ENCODE results near the gene ITGB2.
A peak's percentile ranks its signal among the peaks of the same experiment; 100 is the strongest.

Gene ITGB2

DNA sequence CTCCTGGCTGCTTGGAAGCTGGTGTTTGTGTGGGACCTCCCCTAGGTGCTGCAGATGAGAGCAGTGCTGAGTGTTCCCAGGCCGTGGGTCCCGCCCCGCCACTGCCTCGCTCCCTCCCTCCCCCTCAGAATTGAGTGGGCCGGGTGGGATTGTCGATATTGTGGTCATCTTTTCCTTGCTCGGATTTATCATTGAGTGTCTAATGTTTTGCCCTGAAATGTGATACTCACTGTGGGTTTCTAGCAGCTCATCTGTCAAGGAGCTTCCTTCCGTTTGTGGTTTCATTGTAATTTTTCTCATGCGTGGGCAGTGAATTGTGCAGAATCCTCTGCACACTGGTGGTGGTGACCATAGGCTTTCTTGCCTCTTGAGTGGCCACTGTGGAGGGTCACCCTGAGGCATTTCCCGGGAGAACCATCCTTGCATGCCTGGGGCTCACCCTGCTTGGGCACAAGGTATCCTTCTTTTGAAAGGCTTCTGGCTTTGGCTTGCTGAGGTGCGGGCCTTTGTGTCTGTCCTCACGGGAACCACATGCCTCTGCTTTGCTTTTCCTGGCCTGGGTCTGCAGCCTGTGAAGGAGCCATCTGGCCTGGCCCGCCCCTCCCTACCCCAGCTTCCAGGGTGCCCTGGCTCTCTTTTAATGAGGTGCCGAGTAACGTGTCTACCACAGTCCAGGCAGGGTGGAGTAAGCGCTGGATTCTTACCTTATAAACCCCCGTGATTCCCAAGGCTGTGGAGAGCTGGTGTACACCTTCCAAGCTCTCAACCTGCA is 44.7 kb upstream of the ITGB2 start:
- peak; percentile 86 for DNase-seq (ENCODE audit: low read depth)
- TF ChIP-seq, protein P1, sequence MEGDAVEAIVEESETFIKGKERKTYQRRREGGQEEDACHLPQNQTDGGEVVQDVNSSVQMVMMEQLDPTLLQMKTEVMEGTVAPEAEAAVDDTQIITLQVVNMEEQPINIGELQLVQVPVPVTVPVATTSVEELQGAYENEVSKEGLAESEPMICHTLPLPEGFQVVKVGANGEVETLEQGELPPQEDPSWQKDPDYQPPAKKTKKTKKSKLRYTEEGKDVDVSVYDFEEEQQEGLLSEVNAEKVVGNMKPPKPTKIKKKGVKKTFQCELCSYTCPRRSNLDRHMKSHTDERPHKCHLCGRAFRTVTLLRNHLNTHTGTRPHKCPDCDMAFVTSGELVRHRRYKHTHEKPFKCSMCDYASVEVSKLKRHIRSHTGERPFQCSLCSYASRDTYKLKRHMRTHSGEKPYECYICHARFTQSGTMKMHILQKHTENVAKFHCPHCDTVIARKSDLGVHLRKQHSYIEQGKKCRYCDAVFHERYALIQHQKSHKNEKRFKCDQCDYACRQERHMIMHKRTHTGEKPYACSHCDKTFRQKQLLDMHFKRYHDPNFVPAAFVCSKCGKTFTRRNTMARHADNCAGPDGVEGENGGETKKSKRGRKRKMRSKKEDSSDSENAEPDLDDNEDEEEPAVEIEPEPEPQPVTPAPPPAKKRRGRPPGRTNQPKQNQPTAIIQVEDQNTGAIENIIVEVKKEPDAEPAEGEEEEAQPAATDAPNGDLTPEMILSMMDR (conservative IDR thresholded peaks at IDR 0.05; ENCODE audit: low read depth, low read length), result no peak
- H3K4me3 ChIP-seq (ENCODE audit: low read depth, low read length), result no peak overlapping the region

DNA sequence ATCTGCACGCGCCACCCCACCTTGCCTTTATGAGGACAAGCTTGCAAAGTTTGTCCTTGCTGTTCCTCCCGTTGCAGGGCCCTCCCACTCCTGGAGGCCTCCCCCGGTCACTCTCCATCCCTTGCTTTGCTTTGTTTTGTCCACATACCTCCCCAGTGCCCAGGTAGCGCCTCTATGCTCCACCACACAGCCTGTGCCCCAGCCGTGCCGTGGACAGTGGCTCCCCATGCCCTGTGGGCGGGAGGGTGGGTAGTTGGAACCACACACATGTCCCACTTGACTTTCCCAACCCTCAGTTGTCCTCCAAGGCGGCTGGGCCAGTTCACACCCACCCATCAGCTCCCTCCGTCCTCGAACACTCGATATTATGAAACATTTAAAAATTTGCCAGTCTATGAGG is 43.7 kb upstream of the ITGB2 start:
- H3K4me3 ChIP-seq (ENCODE audit: low read depth, low read length), result no peak overlapping the region
- no peak for DNase-seq (ENCODE audit: low read depth)
- TF ChIP-seq, protein P1 (conservative IDR thresholded peaks at IDR 0.05; ENCODE audit: low read depth, low read length), result no peak

DNA sequence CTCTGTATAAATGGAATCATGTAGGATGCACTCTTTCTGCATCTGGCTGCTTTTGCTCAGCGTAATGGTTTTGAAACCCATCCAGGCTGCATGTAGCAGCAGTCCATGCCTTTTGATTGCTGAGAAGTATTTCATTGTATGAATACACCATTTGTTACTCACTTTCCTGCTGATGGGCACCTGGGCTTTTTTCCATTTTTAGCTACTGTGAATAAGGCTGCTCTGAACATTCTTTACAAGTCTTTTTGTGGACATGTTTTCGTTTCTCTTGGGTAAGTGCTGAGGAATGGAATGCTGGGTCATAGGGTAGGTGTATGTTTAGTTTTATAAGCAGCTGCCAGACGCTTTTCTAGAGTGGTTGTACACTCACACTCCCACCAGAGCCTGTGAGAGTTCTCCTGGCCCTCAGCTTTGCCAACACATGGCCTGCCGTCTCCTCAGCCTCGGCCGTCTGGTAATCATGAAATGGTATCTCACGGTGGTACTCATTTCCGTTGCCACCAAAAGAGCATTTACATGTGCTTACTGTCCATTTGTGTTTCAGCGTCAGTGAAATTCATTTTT is 41.8 kb upstream of the ITGB2 start:
- DNase-seq (ENCODE audit: low read depth), result peak; percentile 100
- no peak overlapping the region for H3K4me3 ChIP-seq (ENCODE audit: low read depth, low read length)
- TF ChIP-seq, protein P1 (conservative IDR thresholded peaks at IDR 0.05; ENCODE audit: low read depth, low read length), result peak; percentile 25

DNA sequence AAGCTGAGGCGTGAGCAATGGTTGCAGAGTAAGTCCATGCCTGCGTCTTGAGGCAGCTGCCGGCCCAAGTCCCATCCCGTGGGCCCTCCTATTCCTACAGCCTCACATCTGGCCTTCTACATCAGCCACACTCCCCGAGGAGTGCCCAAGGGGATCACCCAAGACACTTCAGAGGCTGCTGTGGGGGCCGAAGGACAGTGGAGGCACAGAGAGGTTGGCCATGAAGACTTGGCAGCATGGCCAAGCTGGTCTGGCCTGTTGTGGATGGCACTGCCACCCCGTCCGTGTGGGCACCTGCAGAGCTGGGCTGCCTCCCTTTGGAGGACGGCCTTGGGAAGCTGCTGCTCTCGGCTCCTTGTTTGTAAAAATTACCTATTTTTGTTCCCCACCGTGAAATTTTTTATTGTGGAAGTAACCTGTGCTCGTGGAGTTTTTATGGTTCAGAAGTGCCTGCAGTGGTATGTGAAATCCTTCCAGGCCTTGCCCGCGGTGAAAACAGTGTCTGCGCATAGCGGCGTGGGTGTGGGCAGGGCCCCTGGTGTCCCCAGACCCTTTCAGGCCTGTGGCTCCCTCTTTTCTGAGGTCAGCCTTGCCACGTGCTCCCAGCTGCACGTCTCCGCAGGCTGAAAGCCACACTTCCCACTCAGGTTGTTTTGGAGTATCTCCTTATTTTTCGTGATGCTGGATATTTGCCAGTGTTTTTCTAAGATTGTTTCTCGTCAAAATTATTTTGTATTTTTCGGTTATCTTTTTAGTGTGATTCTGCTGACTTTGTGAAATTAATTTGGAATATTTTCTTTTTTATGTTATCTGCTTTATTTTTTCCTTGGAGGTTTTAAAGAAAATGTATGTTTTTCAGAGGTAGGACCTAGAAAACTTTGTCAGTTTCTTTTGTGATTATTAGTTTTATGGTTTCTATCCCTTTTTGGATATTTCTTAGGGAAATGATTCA is 39.7 kb upstream of the ITGB2 start:
- TF ChIP-seq, protein P1 (conservative IDR thresholded peaks at IDR 0.05; ENCODE audit: low read depth, low read length), result no peak
- no peak overlapping the region for H3K4me3 ChIP-seq (ENCODE audit: low read depth, low read length)

DNA sequence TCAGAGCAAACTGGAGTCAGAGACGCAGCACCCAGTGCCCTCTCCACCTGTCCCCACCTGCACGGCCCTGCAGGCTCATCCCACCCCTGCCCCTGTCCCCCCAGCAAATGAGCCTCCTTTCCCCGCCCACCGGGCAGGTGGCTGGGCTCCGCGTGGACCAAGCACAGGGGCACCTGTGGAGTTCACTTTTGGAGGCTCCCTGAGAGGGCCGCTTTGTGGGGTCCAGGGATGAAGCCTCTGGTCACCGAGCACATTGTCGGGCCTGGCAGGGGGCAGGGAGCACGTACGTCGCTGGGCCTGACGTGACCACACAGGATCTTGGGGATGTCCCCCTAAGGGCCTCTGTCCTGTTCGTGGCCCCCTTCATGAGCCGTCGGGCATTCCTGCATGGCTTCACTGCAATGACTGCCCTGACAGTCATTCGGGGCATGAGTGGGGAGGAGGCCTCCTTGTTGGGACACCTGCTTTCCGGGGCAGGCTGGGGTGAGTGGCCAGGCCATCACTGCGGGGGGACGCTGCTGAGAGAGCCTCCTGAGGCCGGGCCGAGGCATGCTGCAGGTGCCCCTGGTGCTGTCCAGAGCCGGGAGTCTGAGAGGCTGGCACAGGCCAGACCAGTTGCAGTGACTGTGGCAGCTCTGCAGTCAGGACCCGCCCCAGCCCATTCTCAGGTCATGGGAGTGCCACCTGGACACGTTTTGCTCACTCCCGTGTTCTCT is 38.8 kb upstream of the ITGB2 start:
- H3K4me3 ChIP-seq (ENCODE audit: low read depth, low read length), result no peak overlapping the region
- TF ChIP-seq, protein P1 (conservative IDR thresholded peaks at IDR 0.05; ENCODE audit: low read depth, low read length), result no peak
- no peak for DNase-seq (ENCODE audit: low read depth)

More for the DNA sequence above, 39.7 kb upstream of the ITGB2 start:
- no peak for DNase-seq (ENCODE audit: low read depth)

DNA sequence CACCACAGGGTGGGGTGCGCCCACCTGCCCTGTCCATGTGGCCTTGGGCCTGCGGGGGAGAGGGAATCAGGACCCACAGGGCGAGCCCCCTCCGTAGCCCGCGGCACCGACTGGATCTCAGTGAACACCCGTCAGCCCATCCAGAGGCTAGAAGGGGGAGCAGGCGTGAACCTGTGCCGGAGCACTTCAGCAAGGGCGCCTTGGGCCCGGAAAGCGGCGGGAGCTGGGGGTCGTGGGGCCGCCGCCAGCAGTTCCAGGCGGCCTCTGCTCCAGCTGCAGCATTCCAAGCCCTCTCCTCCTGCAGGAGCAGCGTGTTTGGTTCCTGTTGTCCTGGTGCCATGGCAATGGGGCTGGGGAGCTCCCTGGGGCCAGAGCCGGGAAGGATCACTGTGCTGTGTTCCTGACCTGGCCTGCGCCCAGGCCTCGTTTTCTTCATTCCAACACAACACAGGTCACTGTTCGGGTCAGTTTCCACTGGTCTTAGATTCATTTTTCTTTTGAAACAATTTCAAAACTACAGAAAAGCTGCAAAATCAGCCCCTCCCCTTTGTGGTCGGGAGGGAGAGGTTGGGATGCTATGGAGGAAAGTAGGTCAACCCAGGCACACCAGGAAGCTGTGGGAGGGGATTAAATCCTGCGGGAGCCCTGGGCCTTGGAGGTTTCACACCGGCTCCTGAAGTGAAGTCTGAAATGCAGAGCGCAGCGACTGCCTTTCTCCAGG is 37.9 kb upstream of the ITGB2 start:
- TF ChIP-seq, protein P1 (conservative IDR thresholded peaks at IDR 0.05; ENCODE audit: low read depth, low read length), result no peak
- DNase-seq (ENCODE audit: low read depth), result peak; percentile 96

More for the DNA sequence above, 37.9 kb upstream of the ITGB2 start:
- H3K4me3 ChIP-seq (ENCODE audit: low read depth, low read length), result no peak overlapping the region
